Measurements from ENCODE around the gene RNASEL.
A peak's percentile ranks its signal among the peaks of the same experiment; 100 is the strongest.

The RNASEL gene

GRCh38 chr1:182628657-182629056, 39.6 kb upstream of the RNASEL start:
- TF ChIP-seq ZNF274 (IDR thresholded peaks at IDR 0.05; ENCODE audit: low read depth, low read length): no peak
- H3K4me3 ChIP-seq (ENCODE audit: low read length): no peak overlapping the region

- H3K4me3 ChIP-seq (ENCODE audit: low read length): no peak overlapping the region
- TF ChIP-seq ZNF274 (IDR thresholded peaks at IDR 0.05; ENCODE audit: low read depth, low read length): no peak
Observed at GRCh38 chr1:182627622-182628021, 38.6 kb upstream of the RNASEL start.

- no peak overlapping the region for H3K4me3 ChIP-seq (ENCODE audit: low read length)
- no peak for TF ChIP-seq ZNF274 (IDR thresholded peaks at IDR 0.05; ENCODE audit: low read depth, low read length)
Observed at GRCh38 chr1:182626527-182626926, 37.5 kb upstream of the RNASEL start.

- no peak for TF ChIP-seq ZNF274 (IDR thresholded peaks at IDR 0.05; ENCODE audit: low read depth, low read length)
- no peak overlapping the region for H3K4me3 ChIP-seq (ENCODE audit: low read length)
Observed at GRCh38 chr1:182625719-182626504, 36.9 kb upstream of the RNASEL start.

- no peak for TF ChIP-seq ZNF274 (IDR thresholded peaks at IDR 0.05; ENCODE audit: low read depth, low read length)
- no peak overlapping the region for H3K4me3 ChIP-seq (ENCODE audit: low read length)
Observed at GRCh38 chr1:182625024-182625423, 36.0 kb upstream of the RNASEL start.

GRCh38 chr1:182624577-182624976, 35.5 kb upstream of the RNASEL start:
- TF ChIP-seq ZNF274 (IDR thresholded peaks at IDR 0.05; ENCODE audit: low read depth, low read length): no peak
- H3K4me3 ChIP-seq (ENCODE audit: low read length): no peak overlapping the region

- peak overlapping the region; percentile 0; the same call in 1 of the 2 replicates for H3K4me3 ChIP-seq (ENCODE audit: low read length)
- no peak for TF ChIP-seq ZNF274 (IDR thresholded peaks at IDR 0.05; ENCODE audit: low read depth, low read length)
Observed at GRCh38 chr1:182622901-182623528, 34.0 kb upstream of the RNASEL start.

- H3K4me3 ChIP-seq (ENCODE audit: low read length): no peak overlapping the region
- no peak for TF ChIP-seq ZNF274 (IDR thresholded peaks at IDR 0.05; ENCODE audit: low read depth, low read length)
Observed at GRCh38 chr1:182621906-182622305, 32.9 kb upstream of the RNASEL start.

GRCh38 chr1:182620924-182621585, 32.0 kb upstream of the RNASEL start:
- H3K4me3 ChIP-seq (ENCODE audit: low read length): no peak overlapping the region
- no peak for TF ChIP-seq ZNF274 (IDR thresholded peaks at IDR 0.05; ENCODE audit: low read depth, low read length)

- H3K4me3 ChIP-seq (ENCODE audit: low read length): no peak overlapping the region
- no peak for TF ChIP-seq ZNF274 (IDR thresholded peaks at IDR 0.05; ENCODE audit: low read depth, low read length)
Observed at GRCh38 chr1:182617734-182618351, 28.8 kb upstream of the RNASEL start.

- H3K4me3 ChIP-seq (ENCODE audit: low read length): no peak overlapping the region
- no peak for TF ChIP-seq ZNF274 (IDR thresholded peaks at IDR 0.05; ENCODE audit: low read depth, low read length)
Observed at GRCh38 chr1:182617014-182617429, 28.0 kb upstream of the RNASEL start.

- TF ChIP-seq ZNF274 (IDR thresholded peaks at IDR 0.05; ENCODE audit: low read depth, low read length): no peak
- H3K4me3 ChIP-seq (ENCODE audit: low read length): no peak overlapping the region; the same call in 1 of the 2 replicates
Observed at GRCh38 chr1:182616130-182617013, 27.3 kb upstream of the RNASEL start.

GRCh38 chr1:182615468-182616129, 26.5 kb upstream of the RNASEL start:
- no peak for TF ChIP-seq ZNF274 (IDR thresholded peaks at IDR 0.05; ENCODE audit: low read depth, low read length)
- peak overlapping the region; percentile 52; the same call in 1 of the 2 replicates for H3K4me3 ChIP-seq (ENCODE audit: low read length)
